ENCODE measurements around the gene PLLP.

DNA sequence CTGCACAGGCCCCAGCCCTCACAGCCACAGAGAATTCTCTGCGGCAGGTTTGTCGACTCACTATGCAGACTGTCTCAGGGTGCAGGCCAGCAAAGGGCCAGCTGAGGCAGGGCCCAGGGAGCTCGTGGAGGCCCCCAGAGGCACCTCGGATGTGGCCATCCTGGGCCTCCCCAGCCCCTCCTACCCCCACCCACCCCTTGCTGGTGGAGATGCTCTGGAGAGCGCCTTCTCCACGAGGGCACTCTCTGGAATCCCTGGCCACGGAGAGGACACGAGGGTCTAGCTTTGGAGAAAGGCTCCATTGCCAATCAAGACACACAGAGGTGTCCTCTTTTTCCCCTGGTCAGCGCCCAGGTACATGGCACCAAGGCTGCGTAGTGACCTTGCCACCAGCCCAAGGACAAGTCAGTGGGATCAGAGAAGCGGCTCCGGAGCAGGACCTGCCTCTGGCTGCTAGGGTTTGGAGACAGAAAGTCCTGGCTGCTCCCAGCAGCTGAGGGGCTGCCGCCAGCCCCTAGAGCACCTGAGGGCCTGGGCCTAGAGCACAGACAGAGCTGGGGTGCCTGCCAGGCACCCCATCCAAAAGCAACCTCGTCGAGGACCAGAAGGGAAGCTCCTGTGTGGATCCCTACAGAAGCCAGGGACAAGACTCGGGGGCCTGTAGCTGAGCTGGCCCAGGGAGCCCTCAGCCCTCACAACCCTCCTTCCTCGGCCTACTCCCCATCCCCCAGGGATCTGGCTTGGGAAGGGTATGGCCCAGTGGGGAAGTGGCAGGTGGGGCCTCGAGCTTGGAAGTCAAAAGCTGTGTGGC lies 20.7 kb downstream of the PLLP start:
- TF ChIP-seq, protein P1, sequence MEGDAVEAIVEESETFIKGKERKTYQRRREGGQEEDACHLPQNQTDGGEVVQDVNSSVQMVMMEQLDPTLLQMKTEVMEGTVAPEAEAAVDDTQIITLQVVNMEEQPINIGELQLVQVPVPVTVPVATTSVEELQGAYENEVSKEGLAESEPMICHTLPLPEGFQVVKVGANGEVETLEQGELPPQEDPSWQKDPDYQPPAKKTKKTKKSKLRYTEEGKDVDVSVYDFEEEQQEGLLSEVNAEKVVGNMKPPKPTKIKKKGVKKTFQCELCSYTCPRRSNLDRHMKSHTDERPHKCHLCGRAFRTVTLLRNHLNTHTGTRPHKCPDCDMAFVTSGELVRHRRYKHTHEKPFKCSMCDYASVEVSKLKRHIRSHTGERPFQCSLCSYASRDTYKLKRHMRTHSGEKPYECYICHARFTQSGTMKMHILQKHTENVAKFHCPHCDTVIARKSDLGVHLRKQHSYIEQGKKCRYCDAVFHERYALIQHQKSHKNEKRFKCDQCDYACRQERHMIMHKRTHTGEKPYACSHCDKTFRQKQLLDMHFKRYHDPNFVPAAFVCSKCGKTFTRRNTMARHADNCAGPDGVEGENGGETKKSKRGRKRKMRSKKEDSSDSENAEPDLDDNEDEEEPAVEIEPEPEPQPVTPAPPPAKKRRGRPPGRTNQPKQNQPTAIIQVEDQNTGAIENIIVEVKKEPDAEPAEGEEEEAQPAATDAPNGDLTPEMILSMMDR (IDR thresholded peaks at IDR 0.05): no peak
- TF ChIP-seq POLR2AphosphoS5 (IDR thresholded peaks at IDR 0.05): no peak
